ENCODE data around the gene GAS7.

The GAS7 gene

GRCh38 chr17:9973669-9974447 is 224.5 kb downstream of the GAS7 start:
- DNase-seq = no peak

- no peak for DNase-seq
Measured at GRCh38 chr17:9971991-9972390, 226.4 kb downstream of the GAS7 start.

- no peak for DNase-seq
Measured at GRCh38 chr17:9969301-9969935, 229.0 kb downstream of the GAS7 start.

- no peak for DNase-seq
Measured at GRCh38 chr17:9968881-9969280, 229.5 kb downstream of the GAS7 start.

- no peak for DNase-seq
Measured at GRCh38 chr17:9968008-9968407, 230.4 kb downstream of the GAS7 start.

GRCh38 chr17:9959377-9959981 is 238.9 kb downstream of the GAS7 start:
- peak; percentile 38 to 45 for DNase-seq

GRCh38 chr17:9958586-9959281 is 239.7 kb downstream of the GAS7 start:
- no peak for DNase-seq

GRCh38 chr17:9957244-9957643 is 241.2 kb downstream of the GAS7 start:
- no peak for DNase-seq

- DNase-seq = no peak
Measured at GRCh38 chr17:9956474-9957131, 241.8 kb downstream of the GAS7 start.

GRCh38 chr17:9953492-9953891 is 244.9 kb downstream of the GAS7 start:
- DNase-seq = no peak

- no peak for DNase-seq
Measured at GRCh38 chr17:9951803-9952202, 246.6 kb downstream of the GAS7 start.

- no peak for DNase-seq
Measured at GRCh38 chr17:9948928-9949327, 249.5 kb downstream of the GAS7 start.

- DNase-seq = no peak
Measured at GRCh38 chr17:9944704-9945103, 253.7 kb downstream of the GAS7 start.

GRCh38 chr17:9943343-9943742 is 255.1 kb downstream of the GAS7 start:
- no peak for DNase-seq

GRCh38 chr17:9942885-9943284 is 255.5 kb downstream of the GAS7 start:
- DNase-seq = no peak

- no peak for DNase-seq
Measured at GRCh38 chr17:9941305-9941704, 257.1 kb downstream of the GAS7 start.

GRCh38 chr17:9940841-9941240 is 257.6 kb downstream of the GAS7 start:
- no peak for DNase-seq

- DNase-seq = no peak
Measured at GRCh38 chr17:9938764-9939163, 259.6 kb downstream of the GAS7 start.

- DNase-seq = no peak
Measured at GRCh38 chr17:9937901-9938300, 260.5 kb downstream of the GAS7 start.

GRCh38 chr17:9937241-9937761 is 261.1 kb downstream of the GAS7 start:
- no peak for DNase-seq

- DNase-seq = no peak
Measured at GRCh38 chr17:9936095-9936494, 262.3 kb downstream of the GAS7 start.

- no peak for DNase-seq
Measured at GRCh38 chr17:9935408-9935807, 263.0 kb downstream of the GAS7 start.

GRCh38 chr17:9934331-9934730 is 264.1 kb downstream of the GAS7 start:
- no peak for DNase-seq
